HepG2 (cell line): ENCODE data around the gene ANKS1A. TPM values are rescaled to one million over a fixed set of nuclear protein-coding genes. Genes with fewer than 3 reads are reported as not detected.

Source experiments
- ATAC-seq: fragments of 200-7000 bp; cut with Tn5 transposase; 3 replicates; pipeline ENCODE4 v1.9.1; 2020; ENCODE audit warnings: mild to moderate bottlenecking, moderate library complexity
- BruUV-seq: library from RNA; stranded (reverse); fragments of 400-500 nt; replicated peaks from 2 replicates; lab custom pipeline; 2021; lab: Mats Ljungman, UMichigan
- CTCF ChIA-PET: fragments of 300-600 bp; formaldehyde crosslinking; extraction: SDS; loops from one replicate; lab custom pipeline; 2021; ENCODE audit warnings: low total read pairs, inconsistent platforms, low intra/inter-chr PET ratio; lab: Yijun Ruan, JAX
- POLR2A ChIA-PET: fragments of 350-600 bp; sonication (Branson Sonifier 250); formaldehyde crosslinking; loops from one replicate; lab custom pipeline; 2020; ENCODE audit warnings: antibody characterized with exemption, inconsistent platforms; lab: Yijun Ruan, JAX
- DNase-seq: peaks from one replicate; pipeline ENCODE4 v3.0.0-alpha.2; 2015; ENCODE audit warnings: low spot score
- FAIRE-seq: peaks from 3 replicates; lab custom pipeline; 2011; peaks lifted over from hg19 to GRCh38; lab: Jason Lieb, UNC
- H2AFZ ChIP-seq: one replicate; pipeline ENCODE4 v1.6.1; 2011; ENCODE audit warnings: low read length, inconsistent platforms
- H3K27ac ChIP-seq: fragments of 300-600 bp; 3 replicates; pipeline ENCODE4 v1.8.0; 2011; ENCODE audit warnings: mixed run types, mild to moderate bottlenecking, mixed read lengths, low read length, inconsistent platforms; ENCODE audit not compliant: insufficient read depth; ENCODE audit errors: extremely low read length
- H3K27me3 ChIP-seq, 2 experiments: fragments of 200-600 bp in 1 of 2; 2 replicates in 1 of 2; 3 replicates in 1 of 2; pipeline versions ENCODE4 v1.6.0 to v1.8.0; 2011; ENCODE audit warnings: low read length in 2 of 2, mild to moderate bottlenecking in 2 of 2, moderate library complexity in 2 of 2, inconsistent platforms in 1 of 2; ENCODE audit not compliant: insufficient read depth in 2 of 2, control insufficient read depth in 1 of 2
- H3K36me3 ChIP-seq, 2 experiments: fragments of 200-600 bp in 1 of 2; replicated peaks in 1 of 2; 2 replicates in 1 of 2; 3 replicates in 1 of 2; pipeline versions ENCODE4 v1.5.1 to v1.8.0; 2011; ENCODE audit warnings: low read length in 2 of 2, inconsistent platforms in 1 of 2; ENCODE audit not compliant: insufficient read depth in 2 of 2, control insufficient read depth in 1 of 2
- H3K4me1 ChIP-seq: 2 replicates; pipeline ENCODE4 v1.5.1; 2012; ENCODE audit warnings: low read length, inconsistent platforms; ENCODE audit not compliant: insufficient read depth
- H3K4me2 ChIP-seq: 2 replicates; pipeline ENCODE4 v1.6.0; 2011; ENCODE audit warnings: low read depth, low read length, inconsistent platforms
- H3K4me3 ChIP-seq, 3 experiments: fragments of 200-600 bp in 1 of 3; sonication (generic), shearing (Covaris generic) in 1 of 3; replicated peaks in 1 of 3; 2 replicates each; pipeline ENCODE4 v1.5.1; 2011 to 2016; ENCODE audit warnings: low read length in 3 of 3, inconsistent platforms in 2 of 3, low read depth in 2 of 3, mild to moderate bottlenecking in 2 of 3, control low read depth in 1 of 3, mixed read lengths in 1 of 3; ENCODE audit not compliant: insufficient read depth in 1 of 3
- H3K79me2 ChIP-seq: one replicate; pipeline ENCODE4 v1.6.1; 2011; ENCODE audit warnings: low read length, inconsistent platforms; ENCODE audit not compliant: insufficient read depth
- H3K9ac ChIP-seq: 2 replicates; pipeline ENCODE4 v1.6.0; 2011; ENCODE audit warnings: mild to moderate bottlenecking, low read depth, low read length, inconsistent platforms; ENCODE audit not compliant: insufficient read depth
- H3K9me3 ChIP-seq: 2 replicates; pipeline ENCODE4 v1.5.1; 2012; ENCODE audit warnings: mild to moderate bottlenecking, low read length
- H4K20me1 ChIP-seq: 2 replicates; pipeline ENCODE4 v1.6.0; 2011; ENCODE audit warnings: inconsistent platforms, mild to moderate bottlenecking, low read length, moderate library complexity; ENCODE audit not compliant: insufficient read depth
- DNMT3B ChIP-seq: conservative IDR thresholded peaks from 2 replicates; pipeline ENCODE4 v1.6.1; 2016; ENCODE audit warnings: missing biosample characterization, control low read depth
- PHF8 ChIP-seq: sonication (generic); formaldehyde crosslinking; IDR thresholded peaks from 2 replicates; pipeline ENCODE4 v1.5.0; 2020; ENCODE audit warnings: missing genetic modification reagents
- REL ChIP-seq: sonication (generic); formaldehyde crosslinking; conservative IDR thresholded peaks from 2 replicates; pipeline ENCODE4 v1.8.0; 2022; ENCODE audit warnings: mild to moderate bottlenecking, missing genetic modification reagents, moderate library complexity
- SMARCC2 ChIP-seq: fragments of 450-650 bp; IDR thresholded peaks from 2 replicates; pipeline ENCODE4 v1.6.1; 2017; ENCODE audit warnings: antibody characterized with exemption, mild to moderate bottlenecking
- ZBTB8A ChIP-seq: sonication (generic); formaldehyde crosslinking; IDR thresholded peaks from 2 replicates; pipeline ENCODE4 v1.4.0; 2020; ENCODE audit warnings: mild to moderate bottlenecking, low read depth, missing genetic modification reagents, borderline replicate concordance
- ZFP82 ChIP-seq: sonication (generic); formaldehyde crosslinking; IDR thresholded peaks from 2 replicates; pipeline ENCODE4 v1.5.1; 2020; ENCODE audit warnings: mild to moderate bottlenecking, missing genetic modification reagents, borderline replicate concordance
- ZMYM2 ChIP-seq: sonication (generic); formaldehyde crosslinking; IDR thresholded peaks from 2 replicates; pipeline ENCODE4 v1.8.0; 2022; ENCODE audit warnings: mild to moderate bottlenecking, missing genetic modification reagents
- ZNF777 ChIP-seq: sonication (generic); formaldehyde crosslinking; IDR thresholded peaks from 2 replicates; pipeline ENCODE4 v1.4.0; 2020; ENCODE audit warnings: missing genetic modification reagents
- WGBS: methylation state at CpG from one replicate; pipeline ENCODE4 v1.1.6; 2017; ENCODE audit warnings: low lambda C conversion rate; 5-methylcytosine and 5-hydroxymethylcytosine counted together
- in situ Hi-C: cut with HindIII; loops from 2 replicates; pipeline ENCODE4 v1.10.0; 2017; ENCODE audit warnings: low pct_unique_long_range_greater_than_20kb; ENCODE audit not compliant: extremely low pct_ligation_motif_present
- intact Hi-C: fragments of 100-400 bp; cut with micrococcal nuclease; formaldehyde crosslinking; loops from one replicate; pipeline ENCODE4 v1.10.0; 2022; ENCODE audit not compliant: unreplicated experiment
- polyA plus RNA-seq, 8 experiments: library from polyadenylated mRNA; depleted of rRNA in 3 of 8; stranded (reverse) in 7 of 8; unstranded in 1 of 8; fragments of >200 nt; fragmentation: Illumina TruSeq in 4 of 8; extraction: Trizol in 4 of 8; gene quantifications; 2 replicates each; pipeline versions ENCODE4 v1.2.1 to v1.2.3, GENCODE V29; 2011 to 2016; ENCODE audit warnings: low read depth in 4 of 8, missing spikeins in 1 of 8, mixed read lengths in 1 of 8; ENCODE audit not compliant: insufficient read depth in 1 of 8
- total RNA-seq, 5 experiments: library from RNA; depleted of rRNA; stranded (reverse); fragments of >200 nt; fragmentation: Illumina TruSeq; extraction: Trizol; gene quantifications; 2 replicates each; pipeline ENCODE4 v1.2.3, GENCODE V29; 2016; ENCODE audit warnings: low read depth in 1 of 5
- TF ChIP-seq, protein P1 (sequence below): sonication (generic); formaldehyde crosslinking; conservative IDR thresholded peaks from 2 replicates; pipeline ENCODE4 v1.8.0; 2022; ENCODE audit warnings: missing genetic modification reagents
- TF ChIP-seq, protein P2 (sequence below): sonication (generic); formaldehyde crosslinking; IDR thresholded peaks from 2 replicates; pipeline ENCODE4 v1.4.0; 2020; ENCODE audit warnings: missing genetic modification reagents, borderline replicate concordance
- TF ChIP-seq, protein P3 (sequence below): sonication (generic); formaldehyde crosslinking; IDR thresholded peaks from 2 replicates; pipeline ENCODE4 v1.4.0; 2020; ENCODE audit warnings: missing genetic modification reagents

The ANKS1A gene
- total and polyA plus RNA-seq, 2 of the 13 experiments (the other 11 are each of a cell fraction or from before 2014, with no cell fraction given), result 7.2 to 15.1 TPM

DNA sequence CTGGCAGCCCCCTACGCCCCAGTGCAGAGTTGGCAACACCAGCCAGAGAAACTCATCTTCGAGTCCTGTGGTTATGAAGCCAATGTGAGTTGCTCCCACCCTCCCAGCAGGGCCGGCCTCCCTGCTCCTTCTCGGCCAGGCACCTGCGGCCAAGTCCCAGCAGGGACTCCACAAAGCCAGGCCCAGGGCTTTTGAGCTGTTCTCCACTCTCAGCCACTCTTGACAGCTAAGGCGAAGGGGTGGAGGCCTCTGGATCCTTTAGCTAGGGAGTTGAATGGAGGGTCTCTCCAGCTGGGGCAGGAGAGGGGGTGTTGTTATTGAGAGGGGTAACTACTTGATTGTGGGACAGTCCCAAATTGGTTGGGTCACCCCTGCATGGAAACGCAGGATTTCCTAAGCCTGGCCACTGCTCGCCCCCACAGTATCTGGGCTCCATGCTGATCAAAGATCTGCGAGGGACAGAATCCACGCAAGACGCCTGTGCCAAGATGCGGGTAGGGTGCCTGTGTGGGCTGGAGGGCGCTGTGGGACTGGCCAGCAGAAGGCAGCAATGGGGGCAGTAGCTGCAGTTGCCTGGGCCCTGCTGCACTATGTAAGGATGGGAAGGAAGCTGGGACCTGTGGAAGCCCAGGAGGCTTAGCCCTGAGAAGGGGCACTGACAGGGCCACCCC is 193.8 kb downstream of the ANKS1A start:
- no peak for DNase-seq
- 100% methylated on average over 11 of the region's 13 CpGs for WGBS
- Histone ChIP-seq H3K9me3 (no peaks in the 10 kb centered on the region), H3K36me3 (peaks cover 25 to 37% of the 10 kb centered on the region in 2 experiments), H3K27me3 (no peaks in the 10 kb centered on the region), H3K4me1 (no peaks in the 10 kb centered on the region), H3K27ac (no peak overlapping the region), H3K4me2 (no peak overlapping the region), H3K9ac (no peak overlapping the region), H3K4me3 (no peak overlapping the region), H2AFZ (no peak overlapping the region), H4K20me1 (no peaks in the 10 kb centered on the region), H3K79me2 (no peaks in the 10 kb centered on the region)
- in situ Hi-C loops (no loop called here), intact Hi-C loops (no loop called here)
- no peak for FAIRE-seq
- ChIA-PET POLR2A (no interaction called here), CTCF (no interaction called here)
- ATAC-seq, result no peak
- TF ChIP-seq REL (no peak), PHF8 (CRISPR knock-in tag) (no peak), SMARCC2 (no peak), ZFP82 (CRISPR knock-in tag) (no peak), ZBTB8A (CRISPR knock-in tag) (no peak), ZMYM2 (CRISPR knock-in tag) (no peak), DNMT3B (CRISPR knock-in tag) (no peak), ZNF777 (no peak)
- TF ChIP-seq, protein P1, sequence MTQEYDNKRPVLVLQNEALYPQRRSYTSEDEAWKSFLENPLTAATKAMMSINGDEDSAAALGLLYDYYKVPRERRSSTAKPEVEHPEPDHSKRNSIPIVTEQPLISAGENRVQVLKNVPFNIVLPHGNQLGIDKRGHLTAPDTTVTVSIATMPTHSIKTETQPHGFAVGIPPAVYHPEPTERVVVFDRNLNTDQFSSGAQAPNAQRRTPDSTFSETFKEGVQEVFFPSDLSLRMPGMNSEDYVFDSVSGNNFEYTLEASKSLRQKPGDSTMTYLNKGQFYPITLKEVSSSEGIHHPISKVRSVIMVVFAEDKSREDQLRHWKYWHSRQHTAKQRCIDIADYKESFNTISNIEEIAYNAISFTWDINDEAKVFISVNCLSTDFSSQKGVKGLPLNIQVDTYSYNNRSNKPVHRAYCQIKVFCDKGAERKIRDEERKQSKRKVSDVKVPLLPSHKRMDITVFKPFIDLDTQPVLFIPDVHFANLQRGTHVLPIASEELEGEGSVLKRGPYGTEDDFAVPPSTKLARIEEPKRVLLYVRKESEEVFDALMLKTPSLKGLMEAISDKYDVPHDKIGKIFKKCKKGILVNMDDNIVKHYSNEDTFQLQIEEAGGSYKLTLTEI (CRISPR knock-in tag), result no peak
- TF ChIP-seq, protein P2, sequence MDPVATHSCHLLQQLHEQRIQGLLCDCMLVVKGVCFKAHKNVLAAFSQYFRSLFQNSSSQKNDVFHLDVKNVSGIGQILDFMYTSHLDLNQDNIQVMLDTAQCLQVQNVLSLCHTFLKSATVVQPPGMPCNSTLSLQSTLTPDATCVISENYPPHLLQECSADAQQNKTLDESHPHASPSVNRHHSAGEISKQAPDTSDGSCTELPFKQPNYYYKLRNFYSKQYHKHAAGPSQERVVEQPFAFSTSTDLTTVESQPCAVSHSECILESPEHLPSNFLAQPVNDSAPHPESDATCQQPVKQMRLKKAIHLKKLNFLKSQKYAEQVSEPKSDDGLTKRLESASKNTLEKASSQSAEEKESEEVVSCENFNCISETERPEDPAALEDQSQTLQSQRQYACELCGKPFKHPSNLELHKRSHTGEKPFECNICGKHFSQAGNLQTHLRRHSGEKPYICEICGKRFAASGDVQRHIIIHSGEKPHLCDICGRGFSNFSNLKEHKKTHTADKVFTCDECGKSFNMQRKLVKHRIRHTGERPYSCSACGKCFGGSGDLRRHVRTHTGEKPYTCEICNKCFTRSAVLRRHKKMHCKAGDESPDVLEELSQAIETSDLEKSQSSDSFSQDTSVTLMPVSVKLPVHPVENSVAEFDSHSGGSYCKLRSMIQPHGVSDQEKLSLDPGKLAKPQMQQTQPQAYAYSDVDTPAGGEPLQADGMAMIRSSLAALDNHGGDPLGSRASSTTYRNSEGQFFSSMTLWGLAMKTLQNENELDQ (CRISPR knock-in tag), result no peak
- TF ChIP-seq, protein P3, sequence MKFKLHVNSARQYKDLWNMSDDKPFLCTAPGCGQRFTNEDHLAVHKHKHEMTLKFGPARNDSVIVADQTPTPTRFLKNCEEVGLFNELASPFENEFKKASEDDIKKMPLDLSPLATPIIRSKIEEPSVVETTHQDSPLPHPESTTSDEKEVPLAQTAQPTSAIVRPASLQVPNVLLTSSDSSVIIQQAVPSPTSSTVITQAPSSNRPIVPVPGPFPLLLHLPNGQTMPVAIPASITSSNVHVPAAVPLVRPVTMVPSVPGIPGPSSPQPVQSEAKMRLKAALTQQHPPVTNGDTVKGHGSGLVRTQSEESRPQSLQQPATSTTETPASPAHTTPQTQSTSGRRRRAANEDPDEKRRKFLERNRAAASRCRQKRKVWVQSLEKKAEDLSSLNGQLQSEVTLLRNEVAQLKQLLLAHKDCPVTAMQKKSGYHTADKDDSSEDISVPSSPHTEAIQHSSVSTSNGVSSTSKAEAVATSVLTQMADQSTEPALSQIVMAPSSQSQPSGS (CRISPR knock-in tag), result no peak
- BruUV-seq, result no TSS peak
